ENCODE results near the gene KLF2.

The KLF2 gene

GRCh38 chr19:16365300-16365996, 40.8 kb downstream of the KLF2 start:
- DNase-seq, result no peak

GRCh38 chr19:16366056-16366432, 41.4 kb downstream of the KLF2 start:
- DNase-seq, result no peak

DNA sequence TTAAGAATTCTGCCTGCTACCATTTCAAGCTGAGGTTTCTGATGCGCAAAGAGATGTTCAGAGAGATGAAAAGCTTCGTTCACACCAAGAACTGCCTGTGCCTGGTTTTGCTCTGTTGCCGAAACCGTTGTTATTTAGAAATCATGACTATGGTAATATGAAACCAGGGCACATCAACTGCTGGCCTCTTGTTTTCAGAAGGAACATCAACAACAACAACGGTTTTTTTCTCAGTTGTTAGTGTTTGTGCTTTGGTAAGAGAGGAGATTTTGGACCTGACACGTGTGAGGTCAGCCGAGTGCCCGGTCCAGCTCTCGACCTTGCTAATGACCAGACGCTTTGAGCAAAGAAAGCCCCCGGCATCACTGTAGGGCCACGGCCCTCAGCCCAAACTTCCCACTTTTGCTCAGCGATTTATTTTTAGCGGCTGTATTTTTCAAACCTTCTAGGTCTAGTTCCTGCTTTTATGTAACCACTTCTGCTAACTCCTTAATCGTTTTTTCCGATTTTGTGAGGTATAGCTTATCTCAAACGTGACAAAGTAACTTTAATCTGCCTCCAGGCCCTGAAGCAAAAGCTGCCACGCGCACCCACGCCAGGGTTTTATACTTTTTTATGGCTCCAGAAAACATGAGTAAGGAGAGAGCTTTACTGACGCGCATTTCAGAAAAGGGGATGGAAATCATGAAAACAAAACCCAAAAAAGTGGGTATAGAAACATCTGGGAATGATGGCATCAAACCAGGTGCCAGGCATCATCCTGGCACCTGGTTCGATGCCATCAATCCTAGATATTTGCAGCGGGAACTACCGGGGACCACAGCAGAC, 42.0 kb downstream of the KLF2 start:
- DNase-seq, result peak; percentile 76

DNA sequence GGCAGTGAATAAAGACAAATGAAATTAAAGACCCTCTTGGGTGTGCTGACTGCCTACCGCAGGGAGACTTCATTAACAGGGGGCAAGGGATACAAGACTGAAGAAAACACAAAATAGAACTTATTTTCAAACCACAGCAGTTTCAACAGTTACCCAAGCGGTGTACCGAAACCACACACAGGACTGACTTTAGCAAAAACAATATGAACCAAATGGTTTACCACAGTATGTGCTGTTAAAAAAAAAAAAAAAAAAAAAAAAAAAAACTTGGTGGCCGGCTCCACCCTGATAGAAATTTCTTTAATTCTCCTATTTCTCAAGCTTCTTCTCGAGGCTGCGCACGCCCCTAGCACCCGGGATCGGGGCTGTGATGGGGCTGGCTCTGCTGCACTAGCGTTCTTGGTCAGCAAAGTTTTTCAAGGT, 42.6 kb downstream of the KLF2 start:
- DNase-seq, result peak; percentile 12

GRCh38 chr19:16368385-16369305, 44.0 kb downstream of the KLF2 start:
- DNase-seq, result no peak

DNA sequence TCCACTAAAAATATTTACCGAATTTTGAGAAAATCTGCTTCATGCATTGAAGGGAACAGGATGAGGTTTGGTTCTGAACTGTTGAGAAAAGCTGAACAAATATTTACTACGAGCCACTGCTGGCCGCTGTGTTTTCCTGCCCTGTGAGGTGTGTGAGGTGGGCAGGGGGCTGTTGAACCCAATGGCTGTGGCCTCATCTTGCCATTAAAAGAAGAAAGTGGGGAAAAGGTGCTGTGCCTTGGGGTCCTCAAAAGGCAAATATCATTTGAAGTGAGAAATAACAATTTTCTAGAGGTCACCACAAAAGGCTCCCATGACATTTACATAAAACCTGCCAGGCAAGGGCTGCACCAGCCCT, 44.7 kb downstream of the KLF2 start:
- DNase-seq, result no peak

DNA sequence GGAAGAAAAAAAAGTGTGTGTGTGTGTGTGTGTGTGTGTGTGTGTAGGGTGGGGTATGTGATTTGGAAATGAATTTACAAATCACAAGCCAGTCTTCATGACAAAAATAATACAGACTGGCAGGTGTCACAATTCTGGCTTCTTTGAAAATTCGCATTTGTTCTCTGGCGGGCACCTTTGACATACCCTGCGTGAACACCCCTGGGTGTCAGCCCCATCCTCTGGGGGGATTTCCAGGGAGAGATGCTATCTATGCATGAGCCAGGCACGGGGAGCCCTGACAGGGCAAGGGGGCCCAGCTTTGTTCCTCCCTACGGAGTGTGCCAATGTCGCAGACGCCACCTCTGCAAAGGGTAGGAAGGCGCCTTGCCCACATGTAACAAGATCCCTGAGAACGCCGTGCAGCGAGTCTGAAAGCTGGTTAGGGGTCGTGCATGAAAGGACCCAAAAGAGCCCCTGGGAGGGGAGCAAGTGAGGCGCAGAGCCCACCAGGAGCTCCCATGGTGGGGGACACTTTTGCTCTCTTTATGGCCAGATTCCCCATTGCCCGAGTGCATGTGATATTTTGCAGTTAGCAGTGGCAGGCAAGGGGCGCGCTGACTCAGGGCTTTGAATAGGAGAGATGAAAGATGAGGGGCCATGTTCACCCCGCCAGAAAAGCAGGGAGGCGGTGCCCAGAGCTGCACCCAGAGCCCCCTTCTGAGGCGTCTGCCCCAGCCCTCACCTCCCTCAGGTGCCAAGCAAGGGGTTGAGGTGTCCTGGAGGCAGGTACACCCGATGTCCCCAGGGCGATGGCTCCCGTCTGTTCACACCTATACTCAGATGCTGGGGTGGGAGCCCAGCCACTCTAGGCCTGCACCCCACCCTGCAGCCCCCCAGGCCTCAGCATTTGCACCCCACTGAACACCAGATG, 45.3 kb downstream of the KLF2 start:
- no peak for DNase-seq

- DNase-seq, result no peak
These were observed 46.2 kb downstream of the KLF2 start for GRCh38 chr19:16370641-16371391.

DNA sequence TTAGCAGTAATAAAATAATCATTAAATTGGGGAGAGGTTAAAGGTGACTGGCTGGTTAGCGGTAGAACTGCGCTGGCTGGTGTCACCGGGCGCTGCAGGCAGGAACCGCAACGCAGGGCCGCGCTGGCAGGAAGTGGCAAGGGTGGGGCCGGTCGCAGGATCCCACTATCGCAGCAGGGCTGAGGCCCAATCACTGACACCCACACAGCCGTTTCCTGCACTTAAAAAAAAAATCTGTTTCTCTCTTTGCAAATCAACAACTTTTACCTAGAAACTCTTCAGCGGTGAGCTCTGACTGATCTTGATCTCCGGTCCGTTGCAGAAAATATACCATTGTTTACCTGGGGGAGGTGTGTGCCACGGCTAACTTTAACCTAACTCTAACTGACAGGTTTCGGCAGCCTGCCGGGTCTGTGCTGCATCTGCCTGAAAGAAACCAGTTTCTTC, 46.9 kb downstream of the KLF2 start:
- peak; percentile 54 for DNase-seq

DNA sequence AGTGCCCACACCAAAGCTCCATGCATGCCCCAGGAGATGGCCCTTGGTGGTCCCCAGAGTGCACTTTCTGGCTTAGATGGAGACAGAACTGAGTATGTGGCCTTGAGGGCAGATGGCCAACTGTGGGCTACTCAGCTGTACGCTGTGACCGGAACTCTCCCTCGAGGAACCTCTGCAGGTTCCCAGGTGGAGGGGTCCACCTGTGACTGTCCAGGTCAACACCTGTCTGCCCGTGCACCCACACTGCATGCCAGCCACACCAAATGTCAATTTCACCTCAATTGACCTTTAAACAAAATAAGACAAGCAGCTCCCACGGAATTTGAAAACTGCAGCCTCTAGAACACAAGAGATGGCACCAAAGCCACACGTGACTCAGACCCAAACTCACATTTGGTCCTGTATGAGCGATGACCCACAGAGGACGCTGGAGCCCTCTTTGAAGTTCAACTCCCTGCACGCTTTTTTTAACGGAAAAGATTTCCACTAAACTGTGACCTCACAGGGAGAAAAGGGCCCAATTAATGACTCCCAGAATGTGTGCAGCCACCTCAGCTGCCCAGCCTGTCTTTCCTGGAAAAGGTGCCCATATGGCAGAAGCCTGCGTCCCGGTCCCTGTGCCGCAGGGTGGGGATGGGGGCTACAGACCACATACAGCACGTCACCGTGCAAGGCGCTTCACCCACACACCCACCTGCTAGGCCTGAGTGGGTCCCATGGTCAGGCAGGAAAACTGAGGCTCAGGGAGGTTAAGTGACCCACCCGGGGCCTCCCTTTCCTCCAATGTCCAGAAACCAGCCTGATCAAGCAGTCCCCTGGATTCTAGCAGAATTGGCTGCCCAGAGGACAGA, 47.7 kb downstream of the KLF2 start:
- DNase-seq, result no peak

DNA sequence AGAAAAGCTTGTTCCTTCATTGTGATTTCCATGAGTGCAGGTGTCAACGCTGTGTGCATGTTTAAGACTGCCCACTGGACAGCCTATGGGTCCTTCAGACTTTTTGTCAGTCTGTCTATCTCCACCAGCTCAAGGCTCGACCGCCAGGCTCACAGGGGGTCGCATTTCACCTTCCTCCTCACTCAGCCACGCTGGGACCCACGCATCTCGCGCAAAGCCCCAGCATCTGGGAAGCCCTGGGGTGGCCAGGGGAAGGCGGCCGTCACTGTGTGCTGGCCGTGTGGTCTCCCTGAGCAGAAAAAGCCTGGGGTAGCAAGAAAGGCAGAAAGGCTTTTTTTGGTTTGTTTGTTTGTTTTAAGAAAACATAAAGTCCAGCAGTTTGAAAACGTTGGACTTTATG, 48.5 kb downstream of the KLF2 start:
- DNase-seq, result no peak

- no peak for DNase-seq
These were observed 48.9 kb downstream of the KLF2 start for GRCh38 chr19:16373532-16373931.

DNA sequence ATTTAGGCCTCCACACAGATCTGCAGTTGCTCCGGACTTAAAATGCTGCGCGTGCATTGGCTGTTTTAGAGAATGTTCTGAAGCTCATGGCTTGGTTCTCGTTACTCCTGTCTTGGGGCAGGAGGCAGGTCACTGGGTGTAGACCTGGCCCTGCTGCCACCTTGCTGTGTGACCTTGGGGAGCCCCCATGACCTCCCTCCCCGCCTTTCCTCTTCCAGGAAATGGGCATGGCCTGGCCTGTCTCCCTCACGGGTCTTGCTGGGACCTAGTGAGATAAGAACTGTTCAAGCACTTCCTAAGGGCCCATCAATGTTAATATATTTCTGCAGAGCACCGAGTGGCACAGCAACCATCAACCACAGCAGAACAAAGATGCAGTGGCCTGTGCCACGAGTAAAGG, 49.4 kb downstream of the KLF2 start:
- DNase-seq, result no peak

- no peak for DNase-seq
These were observed 49.8 kb downstream of the KLF2 start for GRCh38 chr19:16374436-16374835.

DNA sequence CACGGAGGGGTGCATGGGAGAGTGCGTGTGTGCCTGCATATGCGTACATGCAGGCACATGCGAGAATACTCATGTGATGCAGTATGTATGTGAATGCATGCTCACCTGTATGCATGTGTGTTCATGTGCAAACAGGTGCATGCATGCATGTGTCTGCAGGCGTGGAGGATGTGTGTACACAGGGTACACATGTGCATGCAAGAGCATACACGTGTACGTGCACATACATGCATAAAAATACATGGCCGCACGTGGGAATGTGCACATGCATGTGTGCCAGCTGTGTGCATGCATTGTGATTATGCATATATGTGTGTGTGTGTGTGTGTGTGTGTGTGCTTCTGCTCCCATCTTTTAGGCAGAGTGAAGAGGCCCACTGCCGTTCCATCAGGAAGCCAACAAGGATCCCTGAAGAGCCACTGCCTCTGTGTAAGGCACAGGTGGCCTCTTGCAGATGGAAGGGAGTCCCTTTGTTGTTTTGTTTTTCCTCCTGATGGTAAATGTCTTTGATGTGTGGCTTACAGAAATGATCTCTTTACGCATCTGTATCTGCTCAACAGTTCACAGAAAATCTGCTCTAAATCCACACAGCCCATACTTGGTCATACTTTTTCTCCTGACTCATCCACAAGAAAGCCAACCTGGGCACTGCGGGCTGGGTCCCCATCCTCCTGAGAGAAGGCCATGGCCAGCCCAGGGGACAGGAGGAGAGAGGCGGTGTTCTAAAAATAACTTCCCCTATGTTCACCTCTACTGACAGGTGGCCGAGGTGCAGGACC, 50.7 kb downstream of the KLF2 start:
- DNase-seq, result no peak

DNA sequence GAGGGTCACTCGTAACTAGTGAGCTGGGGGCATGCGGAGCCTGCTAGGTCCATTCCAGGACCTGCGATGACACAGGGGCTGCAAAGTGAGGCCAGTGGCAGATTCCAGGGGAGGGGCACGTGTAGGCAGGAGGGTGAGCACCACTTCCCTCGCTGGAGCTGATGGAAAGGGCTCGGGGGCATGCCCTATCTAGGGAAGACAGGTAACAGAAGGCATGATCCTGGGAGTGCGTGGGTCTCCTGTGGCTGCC, 51.2 kb downstream of the KLF2 start:
- no peak for DNase-seq

DNA sequence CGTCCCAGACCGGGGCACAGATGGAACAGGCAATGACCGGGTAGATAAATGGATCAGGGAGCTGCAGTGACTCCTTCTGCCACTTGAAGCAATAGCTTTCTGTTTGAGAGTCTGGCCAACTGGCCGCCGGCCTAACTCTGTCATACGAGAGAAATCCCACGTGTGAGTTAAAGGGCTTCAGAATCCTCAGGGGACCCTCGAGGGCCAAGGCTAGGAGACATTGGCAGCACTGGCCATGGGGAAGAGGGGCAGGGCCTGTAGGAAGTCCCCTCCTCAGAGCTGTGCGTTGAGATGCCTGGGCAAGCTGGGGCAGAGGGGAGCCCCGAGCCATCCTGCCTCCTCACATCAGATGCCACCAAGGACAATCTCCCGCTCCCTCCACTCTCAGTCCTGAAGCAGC, 51.6 kb downstream of the KLF2 start:
- DNase-seq, result no peak

- peak; percentile 3 for DNase-seq
These were observed 52.0 kb downstream of the KLF2 start for GRCh38 chr19:16376649-16377048.

GRCh38 chr19:16377521-16377920, 52.9 kb downstream of the KLF2 start:
- no peak for DNase-seq

All from OCI-M1 (cell line).